ENCODE results near the gene CALD1. TPM values are rescaled to one million over a fixed set of nuclear protein-coding genes. Genes with fewer than 3 reads are reported as not detected.

CALD1 gene
- polyA plus RNA-seq, 1 donor (not counting 4 experiments of a cell fraction or from before 2014, with no cell fraction given): 229 TPM

DNA sequence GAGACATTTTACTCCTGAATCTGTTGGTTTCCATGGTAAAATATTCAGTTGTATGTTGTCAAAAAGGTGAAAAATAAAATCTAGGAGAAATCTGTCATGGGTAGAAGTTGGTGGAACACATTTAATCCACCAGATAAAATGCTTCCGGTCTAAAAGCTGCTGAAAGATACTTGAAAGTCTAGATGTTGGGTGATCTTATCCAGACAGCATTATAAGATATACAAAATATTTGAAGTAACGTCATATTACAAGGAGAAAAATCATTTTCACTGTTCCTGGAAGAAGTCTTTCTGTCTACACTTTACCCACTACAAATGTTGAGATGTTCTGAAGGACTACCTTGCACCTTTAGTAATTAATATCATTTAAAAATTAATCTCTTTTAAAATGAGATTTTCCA is 40.9 kb downstream of the CALD1 start:
- FAIRE-seq (no peak), DNase-seq (ENCODE audit: low read depth, low spot score) (no peak)
- dilution Hi-C loops (cut with MboI; ENCODE audit: extremely low pct_ligation_motif_present, low sequenced_read_pairs): no loop called here
- Histone ChIP-seq H4K20me1 (ENCODE audit: control insufficient read depth, extremely low read depth, insufficient read depth, low read length) (no peaks in the 10 kb centered on the region), H3K9ac (ENCODE audit: control insufficient read depth, extremely low read depth, insufficient read depth, low read length) (no peak overlapping the region), H3K4me2 (ENCODE audit: control insufficient read depth, extremely low read depth, insufficient read depth, low read depth, low read length) (no peak overlapping the region), H3K4me1 (ENCODE audit: control insufficient read depth, extremely low read depth, insufficient read depth, low read length) (peaks cover 7% of the 10 kb centered on the region), H3K9me3 (ENCODE audit: control insufficient read depth, low read depth, low read length) (no peaks in the 10 kb centered on the region), H2AFZ (ENCODE audit: control insufficient read depth, low read length) (no peak overlapping the region), H3K9me1 (ENCODE audit: control insufficient read depth, extremely low read depth, insufficient read depth, low read length) (no peaks in the 10 kb centered on the region), H3K36me3 (ENCODE audit: control insufficient read depth in 2 of 2, extremely low read depth in 1 of 2, insufficient read depth in 2 of 2, low read length in 2 of 2) (peaks cover 0 to 6% of the 10 kb centered on the region in 2 experiments), H3K79me2 (ENCODE audit: control insufficient read depth, insufficient read depth, low read length) (peaks cover 29% of the 10 kb centered on the region), H3K27ac (ENCODE audit: control insufficient read depth, insufficient read depth, low read length) (no peak overlapping the region), H3K4me3 (ENCODE audit: control insufficient read depth in 2 of 3, extremely low read depth in 1 of 3, insufficient read depth in 2 of 3, low read depth in 1 of 3, low read length in 3 of 3) (no peak overlapping the region), H3K27me3 (ENCODE audit: control insufficient read depth, extremely low read depth, insufficient read depth, low read length) (no peaks in the 10 kb centered on the region)
- no peak for TF ChIP-seq EZH2 (IDR thresholded peaks at IDR 0.05; ENCODE audit: low read length)
- TF ChIP-seq, protein P1, sequence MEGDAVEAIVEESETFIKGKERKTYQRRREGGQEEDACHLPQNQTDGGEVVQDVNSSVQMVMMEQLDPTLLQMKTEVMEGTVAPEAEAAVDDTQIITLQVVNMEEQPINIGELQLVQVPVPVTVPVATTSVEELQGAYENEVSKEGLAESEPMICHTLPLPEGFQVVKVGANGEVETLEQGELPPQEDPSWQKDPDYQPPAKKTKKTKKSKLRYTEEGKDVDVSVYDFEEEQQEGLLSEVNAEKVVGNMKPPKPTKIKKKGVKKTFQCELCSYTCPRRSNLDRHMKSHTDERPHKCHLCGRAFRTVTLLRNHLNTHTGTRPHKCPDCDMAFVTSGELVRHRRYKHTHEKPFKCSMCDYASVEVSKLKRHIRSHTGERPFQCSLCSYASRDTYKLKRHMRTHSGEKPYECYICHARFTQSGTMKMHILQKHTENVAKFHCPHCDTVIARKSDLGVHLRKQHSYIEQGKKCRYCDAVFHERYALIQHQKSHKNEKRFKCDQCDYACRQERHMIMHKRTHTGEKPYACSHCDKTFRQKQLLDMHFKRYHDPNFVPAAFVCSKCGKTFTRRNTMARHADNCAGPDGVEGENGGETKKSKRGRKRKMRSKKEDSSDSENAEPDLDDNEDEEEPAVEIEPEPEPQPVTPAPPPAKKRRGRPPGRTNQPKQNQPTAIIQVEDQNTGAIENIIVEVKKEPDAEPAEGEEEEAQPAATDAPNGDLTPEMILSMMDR (optimal IDR thresholded peaks at IDR 0.05 in 1 of 3, IDR thresholded peaks at IDR 0.05 in 1 of 3, conservative IDR thresholded peaks at IDR 0.05 in 1 of 3; ENCODE audit: extremely low read depth in 1 of 3, insufficient read depth in 2 of 3, low read length in 3 of 3): no peak

DNA sequence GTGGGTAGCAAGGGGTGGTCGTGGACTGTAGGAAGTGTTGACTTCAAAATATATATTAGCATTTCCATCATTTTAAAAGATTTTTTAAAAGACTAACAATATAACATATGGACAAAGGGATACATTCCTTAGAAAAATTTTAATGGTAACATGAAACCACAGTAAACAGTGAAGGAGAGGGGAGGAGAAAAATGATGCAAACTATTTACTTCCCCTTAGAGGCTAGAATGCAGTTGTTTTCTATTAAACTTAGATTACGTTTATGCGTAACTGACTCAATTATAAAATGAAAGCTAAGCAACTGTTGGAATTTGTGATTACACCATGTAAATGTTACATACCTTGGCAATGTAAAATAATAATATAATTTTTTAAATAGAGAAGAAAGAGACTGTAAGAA is 41.3 kb downstream of the CALD1 start:
- no peak for FAIRE-seq
- no peak overlapping the region for H3K4me3 ChIP-seq (ENCODE audit: control insufficient read depth in 2 of 3, extremely low read depth in 1 of 3, insufficient read depth in 2 of 3, low read depth in 1 of 3, low read length in 3 of 3)
- H2AFZ ChIP-seq (ENCODE audit: control insufficient read depth, low read length): no peak overlapping the region
- no peaks in the 10 kb centered on the region for H3K27me3 ChIP-seq (ENCODE audit: control insufficient read depth, extremely low read depth, insufficient read depth, low read length)
- peaks cover 0 to 6% of the 10 kb centered on the region in 2 experiments for H3K36me3 ChIP-seq (ENCODE audit: control insufficient read depth in 2 of 2, extremely low read depth in 1 of 2, insufficient read depth in 2 of 2, low read length in 2 of 2)
- H3K9me3 ChIP-seq (ENCODE audit: control insufficient read depth, low read depth, low read length): no peaks in the 10 kb centered on the region
- no peak overlapping the region for H3K27ac ChIP-seq (ENCODE audit: control insufficient read depth, insufficient read depth, low read length)
- peaks cover 29% of the 10 kb centered on the region for H3K79me2 ChIP-seq (ENCODE audit: control insufficient read depth, insufficient read depth, low read length)
- TF ChIP-seq EZH2 (IDR thresholded peaks at IDR 0.05; ENCODE audit: low read length): no peak
- TF ChIP-seq, protein P1 (optimal IDR thresholded peaks at IDR 0.05 in 1 of 3, IDR thresholded peaks at IDR 0.05 in 1 of 3, conservative IDR thresholded peaks at IDR 0.05 in 1 of 3; ENCODE audit: extremely low read depth in 1 of 3, insufficient read depth in 2 of 3, low read length in 3 of 3): no peak
- no peaks in the 10 kb centered on the region for H3K9me1 ChIP-seq (ENCODE audit: control insufficient read depth, extremely low read depth, insufficient read depth, low read length)
- no peaks in the 10 kb centered on the region for H4K20me1 ChIP-seq (ENCODE audit: control insufficient read depth, extremely low read depth, insufficient read depth, low read length)
- no peak for DNase-seq (ENCODE audit: low read depth, low spot score)
- no peak overlapping the region for H3K9ac ChIP-seq (ENCODE audit: control insufficient read depth, extremely low read depth, insufficient read depth, low read length)
- dilution Hi-C loops (cut with MboI; ENCODE audit: extremely low pct_ligation_motif_present, low sequenced_read_pairs): no loop called here
- peaks cover 7% of the 10 kb centered on the region for H3K4me1 ChIP-seq (ENCODE audit: control insufficient read depth, extremely low read depth, insufficient read depth, low read length)
- H3K4me2 ChIP-seq (ENCODE audit: control insufficient read depth, extremely low read depth, insufficient read depth, low read depth, low read length): no peak overlapping the region

Data from keratinocyte (primary cell).